Inflammatory macrophage treated with lipopolysaccharide for 4 hours (primary cell): ENCODE results near the gene NOTCH2.

ENCODE experiments used
- DNase-seq: peaks from one replicate; pipeline ENCODE4 v3.0.0-alpha.2; 2020

NOTCH2 gene

DNA sequence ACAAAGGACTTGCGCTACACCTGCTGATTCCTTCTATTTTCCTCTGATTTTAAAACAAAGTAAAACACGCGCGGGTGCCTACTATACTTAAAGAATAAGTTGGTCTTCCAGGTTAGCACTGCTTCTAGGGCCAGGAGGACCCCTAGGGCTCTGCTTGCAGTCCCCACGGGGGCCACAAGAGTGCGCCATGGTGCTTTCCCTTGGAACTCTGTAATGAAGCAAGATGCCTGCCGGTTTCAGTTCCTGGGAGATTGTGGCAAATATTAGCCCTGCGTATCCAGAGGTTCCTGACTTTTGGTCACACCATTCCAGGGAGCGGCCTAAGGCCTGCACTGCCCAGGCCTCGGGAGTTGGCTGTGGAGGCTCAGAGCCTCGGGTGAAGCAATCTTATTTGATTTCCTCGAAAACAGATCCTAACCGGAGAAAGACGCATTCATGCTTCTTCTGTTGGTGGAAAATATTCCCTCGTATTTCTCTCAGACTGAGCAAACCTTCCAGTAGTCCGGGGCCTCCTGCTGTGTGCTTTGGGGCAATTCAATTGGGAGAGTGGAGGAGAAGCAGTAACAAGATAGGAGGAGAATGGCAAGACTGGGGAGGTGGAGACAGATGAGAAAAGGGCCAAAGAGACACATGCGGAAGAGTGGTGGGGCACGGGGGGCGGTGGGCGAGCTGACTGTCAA is 198.4 kb downstream of the NOTCH2 start:
- peak; percentile 85 for DNase-seq

DNA sequence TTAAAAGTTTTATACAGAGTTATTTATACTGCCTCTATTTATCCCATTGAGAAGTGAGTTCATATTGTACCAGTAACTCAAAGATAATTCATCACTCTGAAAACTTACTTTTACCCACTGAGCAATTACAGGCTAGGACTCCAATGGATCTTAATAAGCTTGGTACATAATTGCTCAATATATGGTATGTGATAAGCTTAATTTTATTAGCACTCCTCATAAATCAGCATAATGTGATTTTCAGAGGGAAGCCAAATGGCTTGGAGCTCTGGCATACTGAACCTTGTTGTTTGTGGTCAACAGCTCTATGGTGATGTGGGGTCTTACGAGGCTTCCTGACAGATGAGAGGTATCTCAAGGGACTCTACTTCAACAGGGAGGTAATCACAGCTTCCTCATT is 199.5 kb downstream of the NOTCH2 start:
- no peak for DNase-seq

DNA sequence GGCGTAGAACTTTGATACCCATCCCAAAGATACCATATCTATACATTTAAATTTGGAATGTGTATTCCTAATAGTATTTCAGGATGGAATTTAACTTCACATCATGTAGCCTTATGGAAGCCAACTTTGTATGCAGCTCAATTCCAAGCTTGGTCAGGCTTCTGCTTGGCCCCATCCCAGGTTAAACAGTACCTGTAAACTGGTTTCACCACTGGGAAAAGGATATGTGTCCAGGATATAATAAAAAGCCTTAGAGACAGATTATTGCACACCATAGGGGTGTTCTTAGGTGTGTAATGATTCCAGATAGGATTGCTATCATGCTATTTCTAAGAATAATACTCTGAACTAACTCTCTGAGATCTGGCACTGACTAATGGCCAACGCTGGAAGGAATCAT is 201.3 kb downstream of the NOTCH2 start:
- DNase-seq: no peak

DNA sequence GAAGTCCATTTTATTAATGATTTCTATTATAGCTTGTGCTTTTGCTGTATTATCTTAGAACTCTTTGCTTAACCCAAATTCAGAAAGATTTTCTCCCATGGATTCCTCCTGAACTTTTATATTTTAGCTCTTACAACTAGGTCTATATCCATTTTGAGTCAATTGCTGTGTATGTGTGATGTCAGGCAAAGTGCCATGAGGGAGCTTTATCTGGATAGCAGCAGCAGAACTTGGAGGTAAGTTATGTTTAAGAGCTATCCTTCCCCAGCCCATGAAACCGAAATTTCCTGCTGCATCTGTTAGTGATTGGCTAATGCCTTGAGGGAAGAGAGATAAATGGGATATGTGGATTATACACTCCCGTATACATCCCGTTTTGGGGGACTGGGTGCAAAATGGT is 203.0 kb downstream of the NOTCH2 start:
- DNase-seq: no peak

DNA sequence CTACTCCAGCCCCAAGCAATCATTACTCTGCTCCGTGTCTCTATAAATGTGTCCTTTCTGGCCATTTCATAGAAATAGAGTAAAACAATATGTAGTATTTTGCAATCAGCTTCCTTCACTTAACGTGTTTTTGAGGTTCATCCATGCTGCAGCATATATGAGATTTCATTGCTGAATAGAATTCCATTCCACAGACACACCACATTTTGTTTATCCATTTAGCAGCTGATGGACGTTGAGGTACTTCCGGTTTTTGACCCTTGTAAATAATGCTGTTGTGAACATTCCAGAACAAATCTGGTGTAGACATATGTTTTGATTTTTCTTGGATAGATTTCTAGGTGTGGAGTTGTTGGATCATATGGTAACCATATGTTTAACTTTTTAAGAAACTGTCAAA is 203.8 kb downstream of the NOTCH2 start:
- no peak for DNase-seq

DNA sequence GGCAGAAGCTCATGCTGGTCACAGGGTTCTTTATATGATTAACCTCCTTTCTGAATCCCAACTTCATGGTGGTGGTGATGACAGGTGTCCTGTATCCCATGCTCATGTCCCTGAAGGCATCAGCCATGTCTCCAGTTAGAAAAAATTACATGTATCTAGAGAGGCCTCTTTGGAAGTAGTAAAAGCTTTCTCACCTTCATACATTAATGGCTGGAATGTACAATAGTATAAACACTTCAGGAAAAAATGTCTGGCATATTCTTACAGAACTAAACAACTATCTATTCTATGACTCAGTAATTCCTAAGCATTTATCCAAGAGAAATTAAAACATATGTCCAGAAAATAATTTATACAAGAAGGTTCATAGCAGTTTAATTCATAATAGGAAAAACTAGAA is 207.2 kb downstream of the NOTCH2 start:
- no peak for DNase-seq
